HepG2 (cell line): ENCODE data around the gene BCL2L2. TPM values are rescaled to one million over a fixed set of nuclear protein-coding genes. Genes with fewer than 3 reads are reported as not detected.

Experiments
- CEBPB ChIP-seq: IDR thresholded peaks from 2 replicates; pipeline ENCODE4 v1.6.1; 2011; ENCODE audit warnings: low read depth, low read length, improper control_type of control experiment, borderline replicate concordance
- DBP ChIP-seq: sonication (generic); formaldehyde crosslinking; IDR thresholded peaks from 2 replicates; pipeline ENCODE4 v1.4.0; 2020; ENCODE audit warnings: missing genetic modification reagents; ENCODE audit errors: not compliant biosample characterization
- HDAC2 ChIP-seq: sonication (generic); formaldehyde crosslinking; IDR thresholded peaks from 2 replicates; pipeline ENCODE4 v1.4.0; 2020; ENCODE audit warnings: missing genetic modification reagents
- RNF2 ChIP-seq: fragments of 450-650 bp; conservative IDR thresholded peaks from 2 replicates; pipeline ENCODE4 v1.6.1; 2016; ENCODE audit warnings: low read depth
- SNRNP70 ChIP-seq: fragments of 200-400 bp; formaldehyde crosslinking; IDR thresholded peaks from 2 replicates; pipeline ENCODE4 v1.6.1; 2017; ENCODE audit warnings: mild to moderate bottlenecking, low read depth, low read length, moderate library complexity
- STAG1 ChIP-seq: sonication (generic); formaldehyde crosslinking; IDR thresholded peaks from 2 replicates; pipeline ENCODE4 v1.4.0; 2020; ENCODE audit warnings: missing genetic modification reagents
- TBL1XR1 ChIP-seq: fragments of 150-350 bp; IDR thresholded peaks from 2 replicates; pipeline ENCODE4 v1.6.1; 2014; ENCODE audit warnings: borderline replicate concordance, low read length; ENCODE audit not compliant: partially characterized antibody
- ZNF407 ChIP-seq: sonication (generic); formaldehyde crosslinking; IDR thresholded peaks from one replicate; pipeline ENCODE4 v1.5.1; 2020; ENCODE audit warnings: mild to moderate bottlenecking, missing genetic modification reagents; ENCODE audit errors: not compliant biosample characterization
- ZNF513 ChIP-seq: sonication (generic); formaldehyde crosslinking; conservative IDR thresholded peaks from 2 replicates; pipeline ENCODE4 v1.5.0; 2020; ENCODE audit warnings: missing genetic modification reagents
- ZNF547 ChIP-seq: sonication (generic); formaldehyde crosslinking; IDR thresholded peaks from 2 replicates; pipeline ENCODE4 v1.5.1; 2020; ENCODE audit warnings: mild to moderate bottlenecking, missing genetic modification reagents
- ZNF773 ChIP-seq: sonication (generic); formaldehyde crosslinking; IDR thresholded peaks from 2 replicates; pipeline ENCODE4 v1.4.0; 2020; ENCODE audit warnings: missing genetic modification reagents, borderline replicate concordance
- ZSCAN9 ChIP-seq: IDR thresholded peaks from 2 replicates; pipeline ENCODE4 v1.6.1; 2016; ENCODE audit warnings: borderline replicate concordance
- polyA plus RNA-seq, 8 experiments: library from polyadenylated mRNA; depleted of rRNA in 3 of 8; stranded (reverse) in 7 of 8; unstranded in 1 of 8; fragments of >200 nt; fragmentation: Illumina TruSeq in 4 of 8; extraction: Trizol in 4 of 8; gene quantifications; 2 replicates each; pipeline versions ENCODE4 v1.2.1 to v1.2.3, GENCODE V29; 2011 to 2016; ENCODE audit warnings: low read depth in 4 of 8, missing spikeins in 1 of 8, mixed read lengths in 1 of 8; ENCODE audit not compliant: insufficient read depth in 1 of 8
- total RNA-seq, 5 experiments: library from RNA; depleted of rRNA; stranded (reverse); fragments of >200 nt; fragmentation: Illumina TruSeq; extraction: Trizol; gene quantifications; 2 replicates each; pipeline ENCODE4 v1.2.3, GENCODE V29; 2016; ENCODE audit warnings: low read depth in 1 of 5
- TF ChIP-seq, protein P1 (sequence below): sonication (generic); formaldehyde crosslinking; IDR thresholded peaks from 2 replicates; pipeline ENCODE4 v1.5.0; 2020; ENCODE audit warnings: mild to moderate bottlenecking, missing genetic modification reagents
- TF ChIP-seq, protein P2 (sequence below): sonication (generic); formaldehyde crosslinking; IDR thresholded peaks from 2 replicates; pipeline ENCODE4 v1.8.0; 2023; ENCODE audit warnings: mild to moderate bottlenecking, missing genetic modification reagents

BCL2L2 gene
- total and polyA plus RNA-seq, 2 of the 13 experiments (the other 11 are each of a cell fraction or from before 2014, with no cell fraction given): 28.1 to 49.8 TPM

DNA sequence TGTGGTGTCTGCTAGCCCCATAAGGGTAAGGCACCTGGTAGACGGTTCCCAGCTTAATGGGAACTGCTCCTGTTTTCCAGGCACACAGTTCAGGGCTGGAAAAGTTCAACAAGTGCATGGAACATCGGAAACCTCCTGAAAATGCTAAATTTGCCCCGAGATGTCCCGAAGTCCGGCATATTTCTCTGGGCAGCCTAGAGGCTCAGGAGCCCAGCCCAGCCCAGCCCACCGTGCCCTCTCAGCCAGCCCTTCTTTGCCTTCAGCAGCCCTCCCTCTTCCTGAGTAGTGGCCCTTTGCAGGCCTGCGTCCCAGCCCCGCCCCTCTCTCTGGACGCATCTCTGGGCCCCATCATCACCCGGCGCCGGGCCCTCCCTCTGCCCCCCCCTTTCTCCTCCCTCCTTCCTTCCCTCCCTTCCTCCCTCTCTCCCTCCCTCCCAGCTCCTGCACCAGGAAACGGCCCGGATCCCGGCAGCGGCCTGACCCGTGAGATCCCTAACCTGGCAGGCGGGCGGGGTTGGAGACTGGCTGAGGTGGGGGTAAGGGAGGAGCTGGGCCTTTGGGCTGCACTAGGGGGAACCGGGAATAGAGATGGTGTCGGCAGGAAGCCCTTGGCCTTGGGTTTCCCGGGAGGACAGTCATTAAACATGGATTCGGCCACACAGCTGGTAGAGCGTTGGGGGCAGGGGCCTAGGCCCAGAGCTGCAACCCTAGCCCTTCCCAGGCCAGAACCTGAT, at the start of gene BCL2L2 (continued):
- TF ChIP-seq ZNF407 (CRISPR knock-in tag) (peak; percentile 99), ZNF547 (peak; percentile 99), SNRNP70 (no peak), TBL1XR1 (peak; percentile 64), ZNF513 (CRISPR knock-in tag) (0 out of 2 replicates have a peak, but pooled peaks have one; percentile 34), HDAC2 (CRISPR knock-in tag) (peak; percentile 83), CEBPB (no peak), RNF2 (peak; percentile 42; the same call in 1 of the 2 replicates), ZSCAN9 (CRISPR knock-in tag) (peak; percentile 76; the same call in 1 of the 2 replicates), STAG1 (CRISPR knock-in tag) (no peak), DBP (CRISPR knock-in tag) (no peak), ZNF773 (CRISPR knock-in tag) (no peak)
- TF ChIP-seq, protein P1, sequence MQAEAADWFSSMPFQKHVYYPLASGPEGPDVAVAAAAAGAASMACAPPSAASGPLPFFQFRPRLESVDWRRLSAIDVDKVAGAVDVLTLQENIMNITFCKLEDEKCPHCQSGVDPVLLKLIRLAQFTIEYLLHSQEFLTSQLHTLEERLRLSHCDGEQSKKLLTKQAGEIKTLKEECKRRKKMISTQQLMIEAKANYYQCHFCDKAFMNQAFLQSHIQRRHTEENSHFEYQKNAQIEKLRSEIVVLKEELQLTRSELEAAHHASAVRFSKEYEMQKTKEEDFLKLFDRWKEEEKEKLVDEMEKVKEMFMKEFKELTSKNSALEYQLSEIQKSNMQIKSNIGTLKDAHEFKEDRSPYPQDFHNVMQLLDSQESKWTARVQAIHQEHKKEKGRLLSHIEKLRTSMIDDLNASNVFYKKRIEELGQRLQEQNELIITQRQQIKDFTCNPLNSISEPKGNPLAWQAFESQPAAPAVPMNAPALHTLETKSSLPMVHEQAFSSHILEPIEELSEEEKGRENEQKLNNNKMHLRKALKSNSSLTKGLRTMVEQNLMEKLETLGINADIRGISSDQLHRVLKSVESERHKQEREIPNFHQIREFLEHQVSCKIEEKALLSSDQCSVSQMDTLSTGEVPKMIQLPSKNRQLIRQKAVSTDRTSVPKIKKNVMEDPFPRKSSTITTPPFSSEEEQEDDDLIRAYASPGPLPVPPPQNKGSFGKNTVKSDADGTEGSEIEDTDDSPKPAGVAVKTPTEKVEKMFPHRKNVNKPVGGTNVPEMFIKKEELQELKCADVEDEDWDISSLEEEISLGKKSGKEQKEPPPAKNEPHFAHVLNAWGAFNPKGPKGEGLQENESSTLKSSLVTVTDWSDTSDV (CRISPR knock-in tag): peak; percentile 95
- TF ChIP-seq, protein P2, sequence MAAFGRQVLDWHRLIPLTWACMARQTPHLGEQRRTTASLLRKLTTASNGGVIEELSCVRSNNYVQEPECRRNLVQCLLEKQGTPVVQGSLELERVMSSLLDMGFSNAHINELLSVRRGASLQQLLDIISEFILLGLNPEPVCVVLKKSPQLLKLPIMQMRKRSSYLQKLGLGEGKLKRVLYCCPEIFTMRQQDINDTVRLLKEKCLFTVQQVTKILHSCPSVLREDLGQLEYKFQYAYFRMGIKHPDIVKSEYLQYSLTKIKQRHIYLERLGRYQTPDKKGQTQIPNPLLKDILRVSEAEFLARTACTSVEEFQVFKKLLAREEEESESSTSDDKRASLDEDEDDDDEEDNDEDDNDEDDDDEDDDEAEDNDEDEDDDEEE: peak; percentile 78
